A673 (cell line): ENCODE results near the gene ANKS1B. TPM values are rescaled to one million over a fixed set of nuclear protein-coding genes. Genes with fewer than 3 reads are reported as not detected.

Source experiments
- BruUV-seq: library from RNA; stranded (reverse); fragments of 400-500 nt; replicated peaks from 2 replicates; lab custom pipeline; 2021; lab: Mats Ljungman, UMichigan
- CTCF ChIA-PET: fragments of 300-600 bp; sonication (Branson Sonifier 250); formaldehyde crosslinking; loops from one replicate; lab custom pipeline; 2022; ENCODE audit warnings: antibody characterized with exemption; lab: Charles Lee
- POLR2A ChIA-PET: fragments of 300-600 bp; sonication (Branson Sonifier 250); formaldehyde crosslinking; loops from one replicate; lab custom pipeline; 2022; ENCODE audit warnings: antibody characterized with exemption; ENCODE audit not compliant: low non-redundant PET; lab: Charles Lee
- DNase-seq: peaks from one replicate; pipeline ENCODE4 v3.0.0-alpha.2; 2015; ENCODE audit warnings: low spot score
- H3K27ac ChIP-seq: fragments of 200-600 bp; sonication (generic); 2 replicates; pipeline ENCODE4 v1.5.1; 2016; ENCODE audit warnings: mixed run types, low read depth, mild to moderate bottlenecking, mixed read lengths, antibody characterized with exemption, low read length; ENCODE audit not compliant: poor library complexity, severe bottlenecking
- H3K27me3 ChIP-seq: fragments of 200-600 bp; sonication (generic); replicated peaks from 2 replicates; pipeline ENCODE4 v1.6.1; 2017; ENCODE audit warnings: mixed run types, low read depth, mild to moderate bottlenecking, mixed read lengths, antibody characterized with exemption, low read length; ENCODE audit not compliant: insufficient read depth, poor library complexity
- H3K36me3 ChIP-seq: fragments of 200-600 bp; sonication (generic); 2 replicates; pipeline ENCODE4 v1.6.1; 2016; ENCODE audit warnings: mixed run types, mild to moderate bottlenecking, mixed read lengths, antibody characterized with exemption, low read length; ENCODE audit not compliant: insufficient read depth, poor library complexity, severe bottlenecking
- H3K4me1 ChIP-seq: fragments of 200-600 bp; sonication (generic); 2 replicates; pipeline ENCODE4 v1.6.1; 2017; ENCODE audit warnings: mixed run types, mild to moderate bottlenecking, mixed read lengths, antibody characterized with exemption, low read length; ENCODE audit not compliant: insufficient read depth, poor library complexity, severe bottlenecking
- H3K4me3 ChIP-seq: fragments of 200-600 bp; sonication (generic); 2 replicates; pipeline ENCODE4 v1.5.1; 2016; ENCODE audit warnings: low read depth, mixed run types, mild to moderate bottlenecking, mixed read lengths, low read length; ENCODE audit not compliant: poor library complexity, severe bottlenecking
- H3K9me3 ChIP-seq: fragments of 200-600 bp; sonication (generic); 2 replicates; pipeline ENCODE4 v1.6.1; 2016; ENCODE audit warnings: mixed run types, low read depth, mild to moderate bottlenecking, mixed read lengths, antibody characterized with exemption, low read length; ENCODE audit not compliant: poor library complexity, severe bottlenecking
- CTCF ChIP-seq: fragments of 300-800, 200-600 bp; sonication (generic); conservative IDR thresholded peaks from 2 replicates; pipeline ENCODE4 v1.5.1; 2017; ENCODE audit warnings: low read depth, mild to moderate bottlenecking, antibody characterized with exemption, low read length, moderate library complexity, mixed read lengths
- EZH2 ChIP-seq: fragments of 200-600 bp; sonication (generic); IDR thresholded peaks from 2 replicates; pipeline ENCODE4 v1.6.1; 2017; ENCODE audit warnings: borderline replicate concordance, low read depth, mild to moderate bottlenecking, mixed read lengths, antibody characterized with exemption, low read length; ENCODE audit not compliant: poor library complexity, severe bottlenecking
- intact Hi-C: fragments of 100-400 bp; cut with micrococcal nuclease; formaldehyde crosslinking; loops from one replicate; pipeline ENCODE4 v1.10.0; 2022; ENCODE audit not compliant: unreplicated experiment
- total RNA-seq: library from RNA; stranded (reverse); gene quantifications from 2 replicates; pipeline ENCODE4 v1.2.3, GENCODE V29; 2021

The ANKS1B gene
- total RNA-seq, 1 experiment from 2014 or later, result 0.99 TPM

DNA sequence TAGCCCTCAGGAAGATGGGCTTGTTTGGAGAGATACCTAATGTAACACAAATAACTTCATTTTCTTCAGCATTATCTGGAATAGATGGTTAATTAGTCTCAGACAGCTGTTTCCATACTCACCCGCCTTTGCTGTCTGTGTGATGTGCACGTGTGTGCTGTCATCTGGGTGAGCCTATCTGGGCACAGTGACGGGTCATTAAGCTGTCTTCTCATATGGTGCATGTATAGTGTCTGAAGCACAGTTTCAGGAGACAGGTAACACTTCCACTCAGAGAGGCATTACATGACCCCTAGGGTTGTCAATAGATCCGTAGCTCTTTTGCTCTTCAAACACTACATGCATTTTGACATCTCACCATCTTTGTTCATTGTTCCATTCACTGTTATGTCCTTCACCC is 846.3 kb downstream of the ANKS1B start:
- no TSS peak for BruUV-seq
- Histone ChIP-seq H3K27me3 (no peaks in the 10 kb centered on the region), H3K27ac (no peak overlapping the region), H3K9me3 (no peaks in the 10 kb centered on the region), H3K4me3 (no peak overlapping the region), H3K4me1 (no peaks in the 10 kb centered on the region), H3K36me3 (no peaks in the 10 kb centered on the region)
- DNase-seq, result no peak
- intact Hi-C loops, result no loop called here
- CTCF ChIA-PET, result interaction anchor here (0.5 kb wide), 1 partner anchor 19 kb away, joined by 5 read pairs; no protein-coding TSS in a partner anchor
- no peak for TF ChIP-seq CTCF
- no peak for TF ChIP-seq EZH2
- POLR2A ChIA-PET, result no interaction called here

GRCh38 chr12:99137124-99137855 is 847.4 kb downstream of the ANKS1B start:
- Histone ChIP-seq H3K27me3 (no peaks in the 10 kb centered on the region), H3K9me3 (no peaks in the 10 kb centered on the region), H3K36me3 (no peaks in the 10 kb centered on the region), H3K4me1 (peaks cover 1% of the 10 kb centered on the region), H3K27ac (no peak overlapping the region), H3K4me3 (no peak overlapping the region)
- no peak for TF ChIP-seq CTCF
- no peak for TF ChIP-seq EZH2
- intact Hi-C loops, result no loop called here
- ChIA-PET POLR2A (interaction anchor here (0.6 kb wide), 1 partner anchor 1718 kb away, joined by 3 read pairs; no protein-coding TSS in a partner anchor), CTCF (no interaction called here)
- no peak for DNase-seq
- BruUV-seq, result no TSS peak

- DNase-seq, result no peak
- H3K4me1 ChIP-seq, result peaks cover 7% of the 10 kb centered on the region
- no peaks in the 10 kb centered on the region for H3K9me3 ChIP-seq
- no TSS peak for BruUV-seq
- H3K27ac ChIP-seq, result no peak overlapping the region
- TF ChIP-seq EZH2 (no peak), CTCF (no peak)
- intact Hi-C loops, result no loop called here
- no peak overlapping the region for H3K4me3 ChIP-seq
- no peaks in the 10 kb centered on the region for H3K27me3 ChIP-seq
- no peaks in the 10 kb centered on the region for H3K36me3 ChIP-seq
- ChIA-PET CTCF (no interaction called here), POLR2A (interaction anchor here (0.6 kb wide), 1 partner anchor 1717 kb away, joined by 3 read pairs; no protein-coding TSS in a partner anchor)
Measured at GRCh38 chr12:99136516-99136915, 848.2 kb downstream of the ANKS1B start.
